WTC11 (cell line): Measurements from ENCODE around the gene GPRC5C. TPM values are rescaled to one million over a fixed set of nuclear protein-coding genes. Genes with fewer than 3 reads are reported as not detected.

Experiments used
- ATAC-seq: fragments of 200-7000 bp; cut with Tn5 transposase; 2 replicates; pipeline ENCODE4 v1.10.0; 2021; ENCODE audit warnings: mild to moderate bottlenecking, moderate library complexity
- CTCF ChIA-PET: fragments of 300-600 bp; sonication (Branson Sonifier 250); formaldehyde crosslinking; loops from one replicate; lab custom pipeline; 2021; ENCODE audit warnings: antibody characterized with exemption; lab: Charles Lee
- POLR2A ChIA-PET: fragments of 350-600 bp; sonication (Branson Sonifier 250); formaldehyde crosslinking; loops from one replicate; lab custom pipeline; 2021; ENCODE audit warnings: antibody characterized with exemption; lab: Charles Lee
- DNase-seq: peaks from one replicate; pipeline ENCODE4 v3.0.0; 2021; ENCODE audit warnings: low spot score
- H3K27ac Mint-ChIP-seq: 2 replicates; pipeline ENCODE4 v1.8.0; 2021; ENCODE audit warnings: mixed read lengths
- H3K27me3 Mint-ChIP-seq: 2 replicates; pipeline ENCODE4 v1.8.0; 2021; ENCODE audit warnings: low read depth, mild to moderate bottlenecking, moderate library complexity, mixed read lengths
- H3K36me3 Mint-ChIP-seq: 2 replicates; pipeline ENCODE4 v1.8.0; 2021; ENCODE audit warnings: mixed read lengths
- H3K4me1 Mint-ChIP-seq: 2 replicates; pipeline ENCODE4 v1.8.0; 2022; ENCODE audit warnings: mixed read lengths
- H3K4me3 Mint-ChIP-seq: 2 replicates; pipeline ENCODE4 v1.8.0; 2021; ENCODE audit warnings: mild to moderate bottlenecking, moderate library complexity, mixed read lengths
- H3K9me3 Mint-ChIP-seq: 2 replicates; pipeline ENCODE4 v1.8.0; 2021; ENCODE audit warnings: mixed read lengths
- ATF1 ChIP-seq: sonication (generic); formaldehyde crosslinking; IDR thresholded peaks from 2 replicates; pipeline ENCODE4 v1.8.1; 2023; ENCODE audit warnings: mild to moderate bottlenecking, moderate library complexity, missing genetic modification reagents
- CTCF ChIP-seq: fragments of 200-600 bp; IDR thresholded peaks from 2 replicates; pipeline ENCODE4 v1.8.0; 2022; ENCODE audit warnings: antibody characterized with exemption
- EMX1 ChIP-seq: fragments of 250-450 bp; sonication (Bioruptor Pico); IDR thresholded peaks from 2 replicates; pipeline ENCODE4 v1.8.0; 2021; ENCODE audit warnings: mild to moderate bottlenecking
- FOXK1 ChIP-seq: sonication (generic); formaldehyde crosslinking; IDR thresholded peaks from 2 replicates; pipeline ENCODE4 v1.8.0; 2022; ENCODE audit warnings: mild to moderate bottlenecking, moderate library complexity, missing genetic modification reagents
- HMGA2 ChIP-seq: fragments of 250-450 bp; sonication (Bioruptor Pico); IDR thresholded peaks from 2 replicates; pipeline ENCODE4 v1.4.0; 2021; ENCODE audit warnings: mild to moderate bottlenecking, moderate library complexity
- MXD4 ChIP-seq: fragments of 250-450 bp; sonication (Bioruptor Pico); IDR thresholded peaks from 2 replicates; pipeline ENCODE4 v1.8.0; 2021; ENCODE audit warnings: mild to moderate bottlenecking, moderate library complexity, borderline replicate concordance
- RELA ChIP-seq: sonication (generic); formaldehyde crosslinking; IDR thresholded peaks from 2 replicates; pipeline ENCODE4 v1.8.1; 2022; ENCODE audit warnings: missing genetic modification reagents, mild to moderate bottlenecking, borderline replicate concordance
- ZNF138 ChIP-seq: sonication (generic); formaldehyde crosslinking; conservative IDR thresholded peaks from 2 replicates; pipeline ENCODE4 v1.8.1; 2022; ENCODE audit warnings: mild to moderate bottlenecking, moderate library complexity, missing genetic modification reagents
- ZNF671 ChIP-seq: fragments of 250-450 bp; sonication (Bioruptor Pico); IDR thresholded peaks from 2 replicates; pipeline ENCODE4 v1.8.0; 2021; ENCODE audit warnings: mild to moderate bottlenecking
- total RNA-seq: library from RNA; stranded (reverse); gene quantifications from 3 replicates; pipeline ENCODE4 v1.2.3, GENCODE V29; 2021
- TF ChIP-seq, protein P1 (sequence below): sonication (generic); formaldehyde crosslinking; IDR thresholded peaks from 2 replicates; pipeline ENCODE4 v1.8.0; 2023; ENCODE audit warnings: mild to moderate bottlenecking, missing genetic modification reagents
- TF ChIP-seq, protein P2 (sequence below): sonication (generic); formaldehyde crosslinking; conservative IDR thresholded peaks from 2 replicates; pipeline ENCODE4 v1.8.1; 2023; ENCODE audit warnings: mild to moderate bottlenecking, low read depth, missing genetic modification reagents, moderate library complexity
- TF ChIP-seq, protein P3 (sequence below): fragments of 250-450 bp; sonication (Bioruptor Pico); IDR thresholded peaks from 2 replicates; pipeline ENCODE4 v1.9.0; 2021; ENCODE audit warnings: mild to moderate bottlenecking
- TF ChIP-seq, protein P4 (sequence below): sonication (generic); formaldehyde crosslinking; IDR thresholded peaks from 2 replicates; pipeline ENCODE4 v1.8.0; 2022; ENCODE audit warnings: mild to moderate bottlenecking, missing genetic modification reagents
- TF ChIP-seq, protein P5 (sequence below): sonication (generic); formaldehyde crosslinking; IDR thresholded peaks from 2 replicates; pipeline ENCODE4 v1.8.1; 2023; ENCODE audit warnings: mild to moderate bottlenecking, missing genetic modification reagents
- TF ChIP-seq, protein P6 (sequence below): sonication (generic); formaldehyde crosslinking; IDR thresholded peaks from 2 replicates; pipeline ENCODE4 v1.8.1; 2023; ENCODE audit warnings: mild to moderate bottlenecking, missing genetic modification reagents, borderline replicate concordance

The GPRC5C gene
- total RNA-seq, 1 experiment from 2014 or later: 19.6 TPM

- TF ChIP-seq ATF1 (CRISPR knock-in tag): no peak
These were observed 28.3 kb upstream of the GPRC5C start (continued) for GRCh38 chr17:74403512-74404137.

GRCh38 chr17:74404218-74404617 is 27.7 kb upstream of the GPRC5C start:
- peak overlapping the region; percentile 3 for H3K4me3 Mint-ChIP-seq
- H3K9me3 Mint-ChIP-seq: no peaks in the 10 kb centered on the region
- ChIA-PET CTCF (interaction anchor here (1.0 to 3.1 kb wide), 10 partner anchors 11 to 191 kb away, joined by 3 to 16 read pairs (median 4); partner anchors contain the start of gene BTBD17), POLR2A (no interaction called here)
- no peaks in the 10 kb centered on the region for H3K36me3 Mint-ChIP-seq
- peak overlapping the region; percentile 93 for H3K27ac Mint-ChIP-seq
- H3K4me1 Mint-ChIP-seq: peaks cover 16% of the 10 kb centered on the region
- no peak for TF ChIP-seq ZNF138 (CRISPR knock-in tag)
- TF ChIP-seq EMX1 (CRISPR knock-in tag): no peak
- TF ChIP-seq, protein P1, sequence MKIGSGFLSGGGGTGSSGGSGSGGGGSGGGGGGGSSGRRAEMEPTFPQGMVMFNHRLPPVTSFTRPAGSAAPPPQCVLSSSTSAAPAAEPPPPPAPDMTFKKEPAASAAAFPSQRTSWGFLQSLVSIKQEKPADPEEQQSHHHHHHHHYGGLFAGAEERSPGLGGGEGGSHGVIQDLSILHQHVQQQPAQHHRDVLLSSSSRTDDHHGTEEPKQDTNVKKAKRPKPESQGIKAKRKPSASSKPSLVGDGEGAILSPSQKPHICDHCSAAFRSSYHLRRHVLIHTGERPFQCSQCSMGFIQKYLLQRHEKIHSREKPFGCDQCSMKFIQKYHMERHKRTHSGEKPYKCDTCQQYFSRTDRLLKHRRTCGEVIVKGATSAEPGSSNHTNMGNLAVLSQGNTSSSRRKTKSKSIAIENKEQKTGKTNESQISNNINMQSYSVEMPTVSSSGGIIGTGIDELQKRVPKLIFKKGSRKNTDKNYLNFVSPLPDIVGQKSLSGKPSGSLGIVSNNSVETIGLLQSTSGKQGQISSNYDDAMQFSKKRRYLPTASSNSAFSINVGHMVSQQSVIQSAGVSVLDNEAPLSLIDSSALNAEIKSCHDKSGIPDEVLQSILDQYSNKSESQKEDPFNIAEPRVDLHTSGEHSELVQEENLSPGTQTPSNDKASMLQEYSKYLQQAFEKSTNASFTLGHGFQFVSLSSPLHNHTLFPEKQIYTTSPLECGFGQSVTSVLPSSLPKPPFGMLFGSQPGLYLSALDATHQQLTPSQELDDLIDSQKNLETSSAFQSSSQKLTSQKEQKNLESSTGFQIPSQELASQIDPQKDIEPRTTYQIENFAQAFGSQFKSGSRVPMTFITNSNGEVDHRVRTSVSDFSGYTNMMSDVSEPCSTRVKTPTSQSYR (CRISPR knock-in tag): 0 out of 2 replicates have a peak, but pooled peaks have one; percentile 35
- TF ChIP-seq ZNF671 (CRISPR knock-in tag): no peak
- peak; percentile 96 for ATAC-seq
- H3K27me3 Mint-ChIP-seq: no peaks in the 10 kb centered on the region
- peak; percentile 42 for DNase-seq

GRCh38 chr17:74404789-74405188 is 27.1 kb upstream of the GPRC5C start:
- no peaks in the 10 kb centered on the region for H3K9me3 Mint-ChIP-seq
- DNase-seq (no peak), ATAC-seq (no peak)
- no peaks in the 10 kb centered on the region for H3K27me3 Mint-ChIP-seq
- peak overlapping the region; percentile 3 for H3K4me3 Mint-ChIP-seq
- no peaks in the 10 kb centered on the region for H3K36me3 Mint-ChIP-seq
- ChIA-PET POLR2A (no interaction called here), CTCF (interaction anchor here (0.8 to 3.1 kb wide), 11 partner anchors 12 to 192 kb away, joined by 3 to 16 read pairs (median 4); partner anchors contain the start of gene BTBD17)
- peaks cover 16% of the 10 kb centered on the region for H3K4me1 Mint-ChIP-seq
- H3K27ac Mint-ChIP-seq: peak overlapping the region; percentile 93
- TF ChIP-seq, protein P2, sequence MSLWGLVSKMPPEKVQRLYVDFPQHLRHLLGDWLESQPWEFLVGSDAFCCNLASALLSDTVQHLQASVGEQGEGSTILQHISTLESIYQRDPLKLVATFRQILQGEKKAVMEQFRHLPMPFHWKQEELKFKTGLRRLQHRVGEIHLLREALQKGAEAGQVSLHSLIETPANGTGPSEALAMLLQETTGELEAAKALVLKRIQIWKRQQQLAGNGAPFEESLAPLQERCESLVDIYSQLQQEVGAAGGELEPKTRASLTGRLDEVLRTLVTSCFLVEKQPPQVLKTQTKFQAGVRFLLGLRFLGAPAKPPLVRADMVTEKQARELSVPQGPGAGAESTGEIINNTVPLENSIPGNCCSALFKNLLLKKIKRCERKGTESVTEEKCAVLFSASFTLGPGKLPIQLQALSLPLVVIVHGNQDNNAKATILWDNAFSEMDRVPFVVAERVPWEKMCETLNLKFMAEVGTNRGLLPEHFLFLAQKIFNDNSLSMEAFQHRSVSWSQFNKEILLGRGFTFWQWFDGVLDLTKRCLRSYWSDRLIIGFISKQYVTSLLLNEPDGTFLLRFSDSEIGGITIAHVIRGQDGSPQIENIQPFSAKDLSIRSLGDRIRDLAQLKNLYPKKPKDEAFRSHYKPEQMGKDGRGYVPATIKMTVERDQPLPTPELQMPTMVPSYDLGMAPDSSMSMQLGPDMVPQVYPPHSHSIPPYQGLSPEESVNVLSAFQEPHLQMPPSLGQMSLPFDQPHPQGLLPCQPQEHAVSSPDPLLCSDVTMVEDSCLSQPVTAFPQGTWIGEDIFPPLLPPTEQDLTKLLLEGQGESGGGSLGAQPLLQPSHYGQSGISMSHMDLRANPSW (CRISPR knock-in tag): no peak
- TF ChIP-seq FOXK1 (CRISPR knock-in tag) (no peak), MXD4 (CRISPR knock-in tag) (no peak), RELA (no peak), CTCF (no peak), ZNF138 (CRISPR knock-in tag) (no peak), ZNF671 (CRISPR knock-in tag) (no peak), HMGA2 (CRISPR knock-in tag) (no peak)
- TF ChIP-seq, protein P3, sequence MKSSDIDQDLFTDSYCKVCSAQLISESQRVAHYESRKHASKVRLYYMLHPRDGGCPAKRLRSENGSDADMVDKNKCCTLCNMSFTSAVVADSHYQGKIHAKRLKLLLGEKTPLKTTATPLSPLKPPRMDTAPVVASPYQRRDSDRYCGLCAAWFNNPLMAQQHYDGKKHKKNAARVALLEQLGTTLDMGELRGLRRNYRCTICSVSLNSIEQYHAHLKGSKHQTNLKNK (CRISPR knock-in tag): no peak
- TF ChIP-seq, protein P4, sequence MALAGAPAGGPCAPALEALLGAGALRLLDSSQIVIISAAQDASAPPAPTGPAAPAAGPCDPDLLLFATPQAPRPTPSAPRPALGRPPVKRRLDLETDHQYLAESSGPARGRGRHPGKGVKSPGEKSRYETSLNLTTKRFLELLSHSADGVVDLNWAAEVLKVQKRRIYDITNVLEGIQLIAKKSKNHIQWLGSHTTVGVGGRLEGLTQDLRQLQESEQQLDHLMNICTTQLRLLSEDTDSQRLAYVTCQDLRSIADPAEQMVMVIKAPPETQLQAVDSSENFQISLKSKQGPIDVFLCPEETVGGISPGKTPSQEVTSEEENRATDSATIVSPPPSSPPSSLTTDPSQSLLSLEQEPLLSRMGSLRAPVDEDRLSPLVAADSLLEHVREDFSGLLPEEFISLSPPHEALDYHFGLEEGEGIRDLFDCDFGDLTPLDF (CRISPR knock-in tag): no peak
- TF ChIP-seq, protein P5, sequence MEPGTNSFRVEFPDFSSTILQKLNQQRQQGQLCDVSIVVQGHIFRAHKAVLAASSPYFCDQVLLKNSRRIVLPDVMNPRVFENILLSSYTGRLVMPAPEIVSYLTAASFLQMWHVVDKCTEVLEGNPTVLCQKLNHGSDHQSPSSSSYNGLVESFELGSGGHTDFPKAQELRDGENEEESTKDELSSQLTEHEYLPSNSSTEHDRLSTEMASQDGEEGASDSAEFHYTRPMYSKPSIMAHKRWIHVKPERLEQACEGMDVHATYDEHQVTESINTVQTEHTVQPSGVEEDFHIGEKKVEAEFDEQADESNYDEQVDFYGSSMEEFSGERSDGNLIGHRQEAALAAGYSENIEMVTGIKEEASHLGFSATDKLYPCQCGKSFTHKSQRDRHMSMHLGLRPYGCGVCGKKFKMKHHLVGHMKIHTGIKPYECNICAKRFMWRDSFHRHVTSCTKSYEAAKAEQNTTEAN (CRISPR knock-in tag): no peak
- TF ChIP-seq, protein P6, sequence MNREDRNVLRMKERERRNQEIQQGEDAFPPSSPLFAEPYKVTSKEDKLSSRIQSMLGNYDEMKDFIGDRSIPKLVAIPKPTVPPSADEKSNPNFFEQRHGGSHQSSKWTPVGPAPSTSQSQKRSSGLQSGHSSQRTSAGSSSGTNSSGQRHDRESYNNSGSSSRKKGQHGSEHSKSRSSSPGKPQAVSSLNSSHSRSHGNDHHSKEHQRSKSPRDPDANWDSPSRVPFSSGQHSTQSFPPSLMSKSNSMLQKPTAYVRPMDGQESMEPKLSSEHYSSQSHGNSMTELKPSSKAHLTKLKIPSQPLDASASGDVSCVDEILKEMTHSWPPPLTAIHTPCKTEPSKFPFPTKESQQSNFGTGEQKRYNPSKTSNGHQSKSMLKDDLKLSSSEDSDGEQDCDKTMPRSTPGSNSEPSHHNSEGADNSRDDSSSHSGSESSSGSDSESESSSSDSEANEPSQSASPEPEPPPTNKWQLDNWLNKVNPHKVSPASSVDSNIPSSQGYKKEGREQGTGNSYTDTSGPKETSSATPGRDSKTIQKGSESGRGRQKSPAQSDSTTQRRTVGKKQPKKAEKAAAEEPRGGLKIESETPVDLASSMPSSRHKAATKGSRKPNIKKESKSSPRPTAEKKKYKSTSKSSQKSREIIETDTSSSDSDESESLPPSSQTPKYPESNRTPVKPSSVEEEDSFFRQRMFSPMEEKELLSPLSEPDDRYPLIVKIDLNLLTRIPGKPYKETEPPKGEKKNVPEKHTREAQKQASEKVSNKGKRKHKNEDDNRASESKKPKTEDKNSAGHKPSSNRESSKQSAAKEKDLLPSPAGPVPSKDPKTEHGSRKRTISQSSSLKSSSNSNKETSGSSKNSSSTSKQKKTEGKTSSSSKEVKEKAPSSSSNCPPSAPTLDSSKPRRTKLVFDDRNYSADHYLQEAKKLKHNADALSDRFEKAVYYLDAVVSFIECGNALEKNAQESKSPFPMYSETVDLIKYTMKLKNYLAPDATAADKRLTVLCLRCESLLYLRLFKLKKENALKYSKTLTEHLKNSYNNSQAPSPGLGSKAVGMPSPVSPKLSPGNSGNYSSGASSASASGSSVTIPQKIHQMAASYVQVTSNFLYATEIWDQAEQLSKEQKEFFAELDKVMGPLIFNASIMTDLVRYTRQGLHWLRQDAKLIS (CRISPR knock-in tag): no peak
